Measurements from ENCODE around the gene CLDN11. TPM values are rescaled to one million over a fixed set of nuclear protein-coding genes. Genes with fewer than 3 reads are reported as not detected.

The CLDN11 gene
- total RNA-seq, 1 donor from 2014 or later, result 2.9 TPM

GRCh38 chr3:170425491-170426239 is 7.0 kb downstream of the CLDN11 start:
- DNase-seq (ENCODE audit: low spot score), result no peak
- intact Hi-C loops (cut with DNase I), result no loop called here

GRCh38 chr3:170426240-170426797 is 7.7 kb downstream of the CLDN11 start:
- DNase-seq (ENCODE audit: low spot score), result no peak
- intact Hi-C loops (cut with DNase I), result no loop called here

GRCh38 chr3:170428095-170428494 is 9.4 kb downstream of the CLDN11 start:
- no peak for DNase-seq (ENCODE audit: low spot score)
- intact Hi-C loops (cut with DNase I), result no loop called here

GRCh38 chr3:170429050-170429449 is 10.4 kb downstream of the CLDN11 start:
- intact Hi-C loops (cut with DNase I), result no loop called here
- DNase-seq (ENCODE audit: low spot score), result no peak

DNA sequence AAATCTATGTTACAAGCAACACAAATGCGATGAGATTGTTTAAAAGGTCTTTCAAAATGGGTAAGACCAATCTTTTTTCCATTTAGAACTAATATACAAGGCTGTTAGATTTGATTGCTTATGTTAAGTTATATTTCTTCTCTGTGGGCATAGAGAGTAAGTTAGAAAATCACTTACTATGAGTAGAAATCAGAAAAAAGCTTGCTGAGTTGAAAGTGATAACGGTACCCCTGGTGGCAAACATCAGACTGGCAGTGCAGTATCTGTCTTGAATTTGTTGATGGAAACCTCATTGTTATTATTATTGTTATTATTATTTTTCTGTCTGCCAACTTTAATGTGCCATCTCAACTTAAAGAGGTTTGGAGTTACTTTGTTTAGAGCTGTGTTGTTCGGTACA is 12.4 kb downstream of the CLDN11 start:
- intact Hi-C loops (cut with DNase I), result no loop called here
- no peak for DNase-seq (ENCODE audit: low spot score)

DNA sequence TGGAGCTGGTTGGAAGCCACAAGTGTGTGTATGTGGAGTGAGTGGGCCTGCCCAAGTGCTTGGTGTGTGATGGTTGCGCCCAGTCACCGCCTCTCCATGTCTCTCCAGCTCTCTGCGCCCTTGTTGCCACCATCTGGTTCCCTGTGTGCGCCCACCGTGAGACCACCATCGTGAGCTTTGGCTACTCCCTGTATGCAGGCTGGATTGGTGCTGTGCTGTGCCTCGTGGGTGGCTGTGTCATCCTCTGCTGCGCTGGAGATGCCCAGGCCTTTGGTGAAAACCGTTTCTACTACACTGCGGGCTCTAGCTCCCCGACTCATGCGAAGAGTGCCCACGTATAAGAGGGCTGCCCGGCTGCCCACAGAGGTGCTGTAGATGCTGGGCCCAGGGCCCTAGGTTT is 13.7 kb downstream of the CLDN11 start:
- no peak for DNase-seq (ENCODE audit: low spot score)
- intact Hi-C loops (cut with DNase I), result no loop called here

- intact Hi-C loops (cut with DNase I), result no loop called here
Observed at GRCh38 chr3:170436697-170437096, 18.0 kb downstream of the CLDN11 start.

GRCh38 chr3:170437176-170437575 is 18.5 kb downstream of the CLDN11 start:
- intact Hi-C loops (cut with DNase I), result no loop called here
- no peak for DNase-seq (ENCODE audit: low spot score)

More at GRCh38 chr3:170436697-170437096, 18.0 kb downstream of the CLDN11 start:
- DNase-seq (ENCODE audit: low spot score), result no peak

DNA sequence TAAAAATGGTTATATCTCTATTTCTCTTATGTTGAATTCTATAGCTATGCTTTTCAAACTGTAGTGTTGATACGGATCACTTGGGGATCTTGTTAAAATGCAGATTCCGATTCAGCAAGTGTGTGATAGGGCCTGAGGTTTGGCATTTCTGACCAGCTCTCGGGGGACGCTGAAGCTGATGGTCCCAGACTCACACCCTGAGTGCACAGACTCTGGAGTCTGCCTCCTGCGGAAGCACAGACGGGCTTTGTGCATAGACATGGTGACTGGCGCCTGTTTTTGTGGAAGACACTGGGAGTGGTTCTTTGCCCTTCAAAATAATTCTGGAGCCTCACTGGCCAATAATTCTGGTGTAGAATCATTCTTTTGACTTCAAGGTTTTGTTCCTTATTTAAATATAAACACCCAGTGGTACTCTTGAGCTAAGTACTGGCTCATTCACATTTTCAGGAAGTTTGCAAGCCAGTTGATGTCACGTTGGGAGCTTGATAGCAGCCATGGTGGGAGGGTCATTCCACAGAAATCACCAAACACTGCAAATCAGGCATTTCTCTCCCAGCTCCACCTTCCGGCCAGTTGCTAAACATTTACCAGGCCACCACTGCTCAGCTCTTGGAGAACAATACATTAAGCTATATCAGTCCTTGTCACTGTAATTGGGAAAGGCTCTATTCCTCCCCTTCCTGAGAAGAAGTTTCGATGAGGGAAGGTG is 19.2 kb downstream of the CLDN11 start:
- no peak for DNase-seq (ENCODE audit: low spot score)
- intact Hi-C loops (cut with DNase I), result no loop called here

GRCh38 chr3:170438836-170439235 is 20.2 kb downstream of the CLDN11 start:
- intact Hi-C loops (cut with DNase I), result no loop called here
- no peak for DNase-seq (ENCODE audit: low spot score)

- DNase-seq (ENCODE audit: low spot score), result no peak
- intact Hi-C loops (cut with DNase I), result no loop called here
Observed at GRCh38 chr3:170440344-170440743, 21.7 kb downstream of the CLDN11 start.

DNA sequence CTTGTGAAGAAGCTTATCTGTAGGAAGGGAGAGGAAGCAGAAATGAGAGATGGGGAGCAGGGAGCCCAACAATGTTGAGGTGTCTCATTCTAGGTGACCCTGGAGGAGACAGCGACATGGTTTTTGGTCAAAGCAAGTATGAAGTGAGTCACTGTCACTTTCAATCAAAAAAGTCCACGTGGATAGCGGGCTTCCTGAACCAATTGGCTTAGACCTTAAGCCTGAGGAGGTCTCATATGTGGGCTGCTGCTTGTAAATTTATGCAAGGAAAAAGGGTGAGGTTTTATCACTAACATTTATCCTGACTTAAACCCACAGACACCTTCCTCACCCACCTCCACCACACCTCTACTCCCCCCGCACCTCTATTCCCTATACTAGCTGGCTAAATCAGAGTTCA is 22.7 kb downstream of the CLDN11 start:
- DNase-seq (ENCODE audit: low spot score), result no peak
- intact Hi-C loops (cut with DNase I), result no loop called here

DNA sequence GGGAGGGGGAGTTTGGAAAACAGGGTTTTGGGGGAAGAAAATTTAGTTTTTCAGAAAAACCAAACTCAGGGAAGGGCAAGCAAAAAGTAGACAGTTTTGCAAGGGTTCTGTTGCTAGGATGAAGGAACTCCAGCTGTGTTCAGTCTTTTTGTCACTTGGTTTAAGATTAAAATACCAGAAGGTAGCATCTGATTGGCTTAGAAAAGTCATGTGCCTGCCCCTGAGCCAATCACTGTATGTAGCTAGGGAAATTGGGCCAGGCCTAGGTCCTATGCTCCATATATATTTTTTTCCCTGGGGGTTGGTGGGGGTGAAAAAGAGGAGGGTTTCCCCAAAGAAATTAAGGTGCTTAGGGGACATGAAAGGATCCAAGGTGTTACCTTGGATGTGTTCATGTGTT is 24.3 kb downstream of the CLDN11 start:
- intact Hi-C loops (cut with DNase I), result no loop called here
- DNase-seq (ENCODE audit: low spot score), result no peak

DNA sequence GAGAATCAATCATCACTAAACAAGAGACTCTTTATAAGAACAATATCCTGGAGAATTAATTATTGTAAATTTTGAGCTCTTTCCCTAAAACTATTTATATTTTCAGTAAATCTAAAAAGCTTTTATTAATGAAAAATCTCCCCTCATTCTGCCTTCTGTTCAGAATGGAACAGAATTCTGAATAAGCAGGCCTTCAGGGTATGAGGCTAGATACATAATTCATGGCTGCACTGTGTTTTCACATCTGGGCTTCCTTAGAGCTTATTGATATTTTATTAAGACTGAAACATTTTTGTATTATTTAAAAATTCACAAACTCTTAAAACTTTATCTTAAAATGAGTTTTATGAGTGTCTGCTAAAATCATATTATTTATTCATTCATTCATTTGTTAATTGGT is 24.8 kb downstream of the CLDN11 start:
- intact Hi-C loops (cut with DNase I), result no loop called here
- DNase-seq (ENCODE audit: low spot score), result no peak

DNA sequence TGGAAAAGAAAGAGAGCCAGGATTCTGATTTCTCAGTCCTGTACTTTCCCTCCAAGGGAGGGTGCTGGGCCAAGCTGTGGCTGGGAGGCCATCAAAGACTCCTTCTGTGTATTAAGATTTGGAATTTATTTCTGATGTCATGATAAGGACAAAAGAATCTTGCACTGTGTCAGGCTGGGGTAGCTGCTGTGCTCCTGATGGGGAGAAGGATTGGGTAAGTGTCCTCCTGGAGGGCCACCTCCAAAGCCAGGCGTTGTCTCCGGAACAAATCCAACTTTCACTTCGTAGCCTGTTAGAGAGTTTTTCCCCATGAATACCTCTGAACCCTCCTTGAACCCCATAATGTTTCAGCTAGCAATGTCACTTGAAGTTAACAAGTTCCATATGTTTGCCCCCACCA is 29.9 kb downstream of the CLDN11 start:
- intact Hi-C loops (cut with DNase I), result no loop called here

DNA sequence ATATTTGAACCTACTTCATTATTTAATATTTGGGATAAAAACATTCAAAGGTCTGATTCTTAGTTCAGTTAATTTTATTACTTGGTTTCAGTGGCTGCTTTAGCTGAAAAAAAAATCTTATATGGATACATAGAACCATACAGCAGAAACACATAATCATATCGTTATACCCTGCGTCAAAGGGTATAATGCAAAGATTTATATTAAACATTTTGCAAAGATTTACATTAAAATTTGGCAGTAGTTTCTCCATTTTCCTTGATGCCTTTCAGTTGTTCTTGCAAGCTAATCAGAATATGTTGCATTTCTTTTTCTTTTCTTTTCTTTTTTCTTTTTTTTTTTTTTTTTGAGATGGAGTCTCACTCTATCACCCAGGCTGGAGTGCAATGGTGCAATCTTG is 31.4 kb downstream of the CLDN11 start:
- DNase-seq (ENCODE audit: low spot score), result no peak
- intact Hi-C loops (cut with DNase I), result no loop called here

More for the DNA sequence above, 29.9 kb downstream of the CLDN11 start:
- no peak for DNase-seq (ENCODE audit: low spot score)

DNA sequence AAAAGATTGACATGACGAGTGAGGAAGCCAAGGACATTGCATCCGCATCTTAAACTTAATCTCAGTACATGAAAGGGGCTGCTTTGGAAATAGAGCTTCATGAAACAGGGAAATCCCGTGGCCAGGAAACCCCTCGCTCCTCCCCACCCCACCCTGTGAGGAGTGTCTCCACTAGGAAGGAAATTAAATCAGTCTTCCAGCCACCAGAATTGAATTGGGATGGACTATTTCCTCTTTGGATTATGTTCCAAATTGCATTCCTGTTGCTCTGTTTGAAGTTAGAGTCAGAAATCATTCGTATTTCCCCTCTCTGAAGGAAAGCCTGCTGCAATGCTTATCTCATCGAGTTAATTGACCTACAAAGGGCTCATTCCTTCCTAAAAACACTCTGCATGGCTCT is 35.8 kb downstream of the CLDN11 start:
- intact Hi-C loops (cut with DNase I), result no loop called here
- no peak for DNase-seq (ENCODE audit: low spot score)

- intact Hi-C loops (cut with DNase I), result no loop called here
Observed at GRCh38 chr3:170458285-170458684, 39.6 kb downstream of the CLDN11 start.

DNA sequence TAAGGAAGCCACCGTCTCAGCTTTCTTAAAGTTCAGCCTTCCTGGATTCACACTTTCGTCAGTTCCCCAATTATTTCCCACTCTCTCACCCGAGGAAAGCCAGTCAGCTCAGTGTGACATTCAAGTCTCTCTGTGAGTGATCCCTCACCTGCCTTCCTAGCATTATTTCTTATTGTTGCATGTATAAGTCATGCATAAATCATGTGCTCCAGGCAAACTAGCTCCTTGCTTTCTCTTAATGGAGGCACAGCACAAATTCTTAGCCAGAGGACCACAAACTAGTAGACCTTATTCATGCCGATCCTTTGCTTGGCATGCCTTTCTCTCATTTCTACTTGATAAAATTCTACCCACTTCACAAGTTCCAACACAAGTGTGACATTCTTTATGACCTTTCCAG is 44.3 kb downstream of the CLDN11 start:
- intact Hi-C loops (cut with DNase I), result no loop called here
- no peak for DNase-seq (ENCODE audit: low spot score)

More at GRCh38 chr3:170458285-170458684, 39.6 kb downstream of the CLDN11 start:
- DNase-seq (ENCODE audit: low spot score), result no peak

DNA sequence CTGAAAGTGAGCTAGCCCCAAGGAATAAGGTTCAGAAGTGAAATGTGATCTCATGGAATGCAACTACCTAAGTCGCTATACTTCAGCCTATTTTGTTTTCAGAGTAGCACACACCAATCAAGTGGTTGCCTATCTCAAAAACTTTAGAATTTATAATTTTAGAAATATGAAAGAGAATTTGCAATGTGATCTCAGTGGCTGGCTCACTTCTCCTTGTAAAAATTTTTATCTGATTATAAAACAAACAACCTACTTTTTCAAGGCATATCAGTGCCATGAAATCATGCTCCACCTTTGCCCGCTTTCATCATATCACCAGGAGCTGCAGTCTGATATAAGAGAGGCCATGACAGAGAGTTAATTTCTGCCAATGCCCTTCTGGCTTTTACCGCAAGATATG is 47.3 kb downstream of the CLDN11 start:
- DNase-seq (ENCODE audit: low spot score), result no peak

DNA sequence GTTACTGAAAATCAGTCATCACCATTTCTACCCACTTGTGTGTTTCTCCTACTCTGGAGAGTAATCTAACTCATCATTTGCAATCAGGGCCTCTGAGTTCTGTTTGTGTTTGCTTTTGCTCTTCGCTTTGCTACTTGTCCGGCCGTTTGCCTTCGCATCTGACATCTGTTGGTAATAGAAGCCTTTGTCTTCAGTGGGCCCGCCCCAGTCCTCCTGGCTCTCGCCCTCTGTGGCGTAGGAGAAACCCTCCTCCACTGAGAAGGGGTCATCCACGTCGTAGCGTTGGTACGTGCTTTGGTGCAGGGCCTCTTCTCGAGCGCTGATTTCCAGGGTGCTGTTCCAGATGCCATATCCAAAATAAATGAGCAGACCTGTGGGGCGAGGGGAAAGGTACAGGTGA is 48.3 kb downstream of the CLDN11 start:
- intact Hi-C loops (cut with DNase I), result no loop called here
- no peak for DNase-seq (ENCODE audit: low spot score)

More for the DNA sequence above, 47.3 kb downstream of the CLDN11 start:
- intact Hi-C loops (cut with DNase I), result no loop called here
